NCI-H2171 treated with DMSO at 0.1 percent for 48 hours (cell line): ENCODE measurements around the gene GNB1.
"Not testable (repeated sequence)": the region's sequence is repeated elsewhere in the genome, so short reads cannot be mapped to it uniquely, and the experiment has no call there.

Source experiments
- DNase-seq: peaks from one replicate; lab custom pipeline; 2025; lab: John Stamatoyannopoulos, UW

GNB1 gene

GRCh38 chr1:1760715-1761114, 130.2 kb downstream of the GNB1 start:
- DNase-seq, result no peak

GRCh38 chr1:1760345-1760650, 130.6 kb downstream of the GNB1 start:
- no peak for DNase-seq

DNA sequence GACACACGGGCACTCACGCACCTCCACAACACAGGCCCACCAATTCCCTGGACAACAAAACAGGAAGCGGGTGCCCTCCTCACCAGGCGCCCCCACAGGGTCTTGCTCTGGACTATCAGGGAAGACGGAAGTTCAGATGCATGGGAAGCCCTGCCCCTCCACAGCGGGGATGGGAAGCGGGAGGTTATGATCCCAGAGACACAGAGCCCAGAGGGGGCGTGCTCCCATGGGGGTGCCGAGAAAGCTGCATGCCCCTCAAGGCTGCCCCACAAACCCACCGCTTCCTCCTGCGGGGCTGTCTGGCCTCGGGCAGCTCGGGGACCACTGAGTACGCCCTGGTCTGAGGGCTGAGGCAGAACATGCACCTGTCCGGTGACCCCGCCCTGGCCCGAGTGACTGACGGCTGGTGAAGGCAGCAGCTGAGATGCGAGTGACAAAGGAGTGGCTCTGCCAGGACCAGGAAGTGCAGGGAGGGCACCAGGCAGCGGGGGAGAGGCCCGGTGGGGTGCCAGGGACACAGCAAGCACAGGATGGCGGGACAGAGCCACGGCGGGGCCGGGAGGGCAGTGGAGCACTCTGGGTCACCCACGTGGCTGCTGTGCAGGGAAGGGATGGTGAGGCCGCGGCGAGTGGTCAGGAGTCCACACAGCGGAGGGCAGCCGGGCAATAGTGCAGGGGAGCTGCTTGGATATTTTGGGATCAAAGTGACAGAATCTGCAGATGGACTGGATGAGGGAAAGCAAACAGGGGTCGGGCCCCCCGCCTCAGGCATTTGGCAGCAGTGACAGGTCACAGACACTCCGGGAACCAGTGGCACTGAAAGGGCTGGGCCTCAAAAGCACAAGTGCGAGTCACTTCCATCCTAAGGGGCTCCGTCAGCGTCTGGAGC, 131.2 kb downstream of the GNB1 start:
- no peak for DNase-seq

DNA sequence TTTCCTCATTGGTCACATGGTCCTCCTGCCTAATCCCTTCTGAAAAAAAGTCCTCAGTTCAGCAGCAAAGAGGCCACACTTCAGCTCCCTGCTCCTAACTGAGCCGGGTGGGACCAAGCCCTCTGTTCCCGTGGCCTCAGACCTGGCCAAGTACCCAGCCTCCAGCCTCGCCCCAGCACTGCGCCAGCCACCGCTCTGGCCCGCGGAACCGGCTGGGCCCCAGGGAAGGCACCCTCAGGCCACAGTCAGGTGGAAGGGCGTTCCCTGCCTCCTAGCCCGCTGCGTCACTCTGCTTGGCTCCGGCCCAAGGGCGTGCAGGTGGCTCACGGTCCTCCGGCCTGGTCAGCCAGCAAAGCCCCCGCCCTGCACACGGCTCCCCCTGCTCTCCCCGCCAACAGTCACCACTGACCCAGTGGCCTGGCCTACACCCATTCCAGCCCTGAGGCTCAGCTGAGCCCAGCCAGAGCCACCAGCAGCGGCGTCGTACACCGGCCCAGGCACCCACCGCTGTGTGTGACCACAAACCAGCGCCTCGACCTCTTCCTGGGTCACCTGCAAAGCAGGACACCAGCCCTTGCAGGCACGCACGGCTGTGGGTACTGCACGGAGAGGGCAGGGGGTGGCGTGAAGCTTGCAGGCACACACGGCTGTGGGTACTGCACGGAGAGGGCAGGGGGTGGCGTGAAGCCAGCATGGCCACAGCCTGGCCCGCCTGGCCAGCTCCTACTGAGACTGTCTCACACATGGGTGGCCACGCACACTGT, 132.0 kb downstream of the GNB1 start:
- no peak for DNase-seq

DNA sequence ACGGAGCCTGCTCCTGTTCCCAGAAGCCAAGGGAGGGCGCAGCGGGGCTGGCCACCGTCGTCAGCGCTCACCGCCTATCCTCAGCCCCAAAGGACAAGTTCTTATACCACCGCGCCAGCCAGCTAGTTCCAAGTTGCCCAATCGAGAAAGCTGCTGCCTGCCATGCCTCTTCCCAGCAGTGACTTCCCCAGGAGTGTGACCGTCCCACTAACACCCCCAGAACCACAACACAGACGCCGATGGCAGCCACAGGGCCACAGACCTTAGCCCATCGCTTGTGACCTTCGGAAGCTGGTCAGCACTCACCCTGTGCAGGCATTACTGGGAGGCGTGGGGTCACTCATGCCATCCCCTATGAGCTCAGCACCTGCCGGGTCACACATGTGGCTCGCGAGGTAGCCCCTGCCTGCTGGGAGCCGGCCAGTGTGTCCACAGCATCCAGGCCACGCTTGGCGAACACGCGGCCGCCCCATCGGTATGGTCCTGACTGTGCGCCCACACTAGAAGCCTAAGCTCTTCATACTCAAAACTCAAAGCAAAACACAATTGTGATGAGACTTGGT, 132.7 kb downstream of the GNB1 start:
- no peak for DNase-seq

DNA sequence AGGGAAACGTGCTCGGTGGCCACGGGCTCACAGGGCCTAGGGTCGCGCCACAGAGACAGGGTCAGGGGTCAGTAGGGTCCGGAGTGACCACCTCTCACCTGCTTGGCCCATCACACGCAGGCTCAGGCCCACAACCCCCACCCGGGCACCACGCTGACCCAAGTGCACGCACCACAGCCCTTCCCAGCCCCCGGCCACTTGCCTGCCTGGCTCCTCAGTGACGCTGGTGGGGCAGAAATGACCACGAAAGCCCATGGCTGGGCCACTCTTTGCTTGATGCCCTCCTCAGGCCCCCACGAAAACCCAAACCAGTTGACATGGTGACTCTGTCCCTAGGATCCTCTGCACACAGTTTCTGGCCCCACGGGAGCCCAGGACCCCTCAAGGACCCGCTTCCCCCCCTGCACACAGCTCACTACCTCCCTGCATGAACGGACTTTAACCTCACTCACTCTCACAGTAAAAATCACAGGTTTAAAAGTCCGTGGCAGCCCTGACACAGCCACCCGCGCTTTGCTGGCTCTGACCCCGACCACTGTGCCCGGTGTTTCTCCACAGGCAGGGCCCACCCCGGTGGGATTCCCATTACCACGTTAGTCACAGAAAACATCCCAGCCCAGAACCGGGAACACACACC, 133.3 kb downstream of the GNB1 start:
- DNase-seq, result no peak

GRCh38 chr1:1756661-1757421, 134.0 kb downstream of the GNB1 start:
- DNase-seq, result no peak

- no peak for DNase-seq
Measured at GRCh38 chr1:1755852-1756251, 135.0 kb downstream of the GNB1 start.

GRCh38 chr1:1755426-1755825, 135.5 kb downstream of the GNB1 start:
- no peak for DNase-seq

GRCh38 chr1:1754051-1754815, 136.7 kb downstream of the GNB1 start:
- DNase-seq, result no peak

- no peak for DNase-seq
Measured at GRCh38 chr1:1753607-1754005, 137.3 kb downstream of the GNB1 start.

GRCh38 chr1:1752636-1753606, 138.0 kb downstream of the GNB1 start:
- no peak for DNase-seq

GRCh38 chr1:1752190-1752589, 138.7 kb downstream of the GNB1 start:
- DNase-seq, result no peak

- not testable (repeated sequence) for DNase-seq
Measured at GRCh38 chr1:1749941-1750340, 140.9 kb downstream of the GNB1 start.

DNA sequence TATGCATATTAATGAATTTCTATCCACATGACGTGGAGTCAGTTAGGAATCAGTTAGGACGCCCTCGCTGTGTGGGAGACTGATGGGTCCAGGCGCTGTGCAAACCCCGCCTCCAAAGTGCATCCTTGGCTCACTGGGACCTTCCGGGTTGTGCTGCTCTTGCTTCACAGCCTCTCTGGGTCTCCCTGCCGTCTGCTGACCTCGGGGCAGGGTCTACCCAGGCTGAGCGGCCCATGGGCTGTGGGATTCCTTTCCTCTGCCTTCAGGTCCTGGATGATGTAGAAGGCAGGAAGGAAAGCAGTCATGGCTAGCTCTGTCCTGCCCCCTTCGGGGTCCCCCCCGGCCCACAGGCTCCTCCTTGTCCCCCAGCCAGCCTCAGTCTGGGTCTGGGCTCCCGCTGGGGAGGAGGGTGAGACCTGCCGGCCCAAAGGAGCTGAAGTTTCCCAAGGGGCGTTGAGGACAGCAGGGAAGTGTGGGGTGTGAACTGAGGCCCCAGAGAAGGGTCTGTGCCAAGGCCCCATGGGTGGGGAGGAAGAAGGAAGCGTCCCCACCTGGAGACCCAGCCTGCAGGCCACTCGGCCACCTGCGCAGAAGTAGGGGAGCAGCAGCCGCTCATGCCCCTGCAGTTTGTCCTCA, 142.1 kb downstream of the GNB1 start:
- DNase-seq, result no peak

DNA sequence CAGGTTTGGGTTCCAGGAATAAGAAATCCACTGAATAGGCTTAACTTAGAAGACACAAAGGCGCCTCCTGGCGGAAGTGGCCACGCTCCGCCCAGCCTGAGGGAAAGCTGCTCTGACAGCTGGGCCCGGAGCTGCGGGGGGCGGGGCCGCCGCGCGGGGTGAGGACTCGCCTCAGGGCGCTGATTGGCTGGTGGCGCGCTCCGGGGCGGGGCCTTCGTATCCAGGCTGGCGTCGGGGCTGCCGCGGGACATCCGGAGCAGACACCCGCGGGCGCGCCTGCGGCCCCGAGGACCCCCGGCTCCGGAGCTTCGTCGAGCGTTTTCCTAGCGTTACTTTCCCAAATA, 144.3 kb downstream of the GNB1 start:
- DNase-seq, result not testable (repeated sequence)

GRCh38 chr1:1745651-1746565, 145.0 kb downstream of the GNB1 start:
- DNase-seq, result peak; percentile 32

DNA sequence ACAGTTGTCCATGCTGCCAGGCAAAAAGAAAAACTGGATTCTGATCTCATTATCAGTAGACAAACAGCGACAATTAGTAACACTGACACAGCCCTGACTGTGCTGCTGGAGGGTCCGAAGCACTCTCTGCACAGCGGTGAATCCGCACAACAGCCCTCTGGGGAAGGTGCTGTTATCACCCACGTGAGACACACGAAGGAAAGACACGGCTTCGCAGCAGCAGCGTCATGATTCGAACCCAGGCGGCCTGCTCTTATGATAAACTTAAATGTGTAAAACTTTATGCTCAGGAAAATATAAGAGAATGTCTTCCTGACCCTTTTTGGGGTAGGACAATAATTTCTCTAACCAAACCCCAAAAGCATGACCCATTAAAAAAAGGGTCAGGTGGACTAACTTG, 148.4 kb downstream of the GNB1 start:
- DNase-seq, result not testable (repeated sequence)
